GM12875 (cell line): ENCODE data around the gene ATOX1.
"Not testable (repeated sequence)": the region's sequence is repeated elsewhere in the genome, so short reads cannot be mapped to it uniquely, and the experiment has no call there.

ENCODE experiments used
- H3K4me3 ChIP-seq: one replicate; pipeline ENCODE4 v1.5.1; 2011; ENCODE audit warnings: low read depth, low read length, control low read depth
- CTCF ChIP-seq: IDR thresholded peaks from 2 replicates; pipeline ENCODE4 v1.5.1; 2011; ENCODE audit warnings: low read depth, mild to moderate bottlenecking, control low read depth, inconsistent platforms, low read length, moderate library complexity, borderline replicate concordance; ENCODE audit not compliant: insufficient read depth

ATOX1 gene

GRCh38 chr5:151730381-151730780 is 28.1 kb downstream of the ATOX1 start:
- no peak for TF ChIP-seq CTCF
- H3K4me3 ChIP-seq, result no peak overlapping the region

GRCh38 chr5:151729597-151729996 is 28.8 kb downstream of the ATOX1 start:
- H3K4me3 ChIP-seq, result not testable (repeated sequence)

- H3K4me3 ChIP-seq, result no peak overlapping the region
- no peak for TF ChIP-seq CTCF
These were observed 34.1 kb downstream of the ATOX1 start for GRCh38 chr5:151724360-151724759.

- H3K4me3 ChIP-seq, result no peak overlapping the region
- no peak for TF ChIP-seq CTCF
These were observed 35.9 kb downstream of the ATOX1 start for GRCh38 chr5:151722546-151722945.

GRCh38 chr5:151721812-151722391 is 36.5 kb downstream of the ATOX1 start:
- no peak for TF ChIP-seq CTCF
- no peak overlapping the region for H3K4me3 ChIP-seq

GRCh38 chr5:151721087-151721646 is 37.3 kb downstream of the ATOX1 start:
- no peak for TF ChIP-seq CTCF
- no peak overlapping the region for H3K4me3 ChIP-seq

- no peak overlapping the region for H3K4me3 ChIP-seq
- no peak for TF ChIP-seq CTCF
These were observed 38.2 kb downstream of the ATOX1 start for GRCh38 chr5:151720215-151720614.
